HG03095 (cell line): ENCODE data around the gene KRT31.
"Not testable (repeated sequence)": the region's sequence is repeated elsewhere in the genome, so short reads cannot be mapped to it uniquely, and the experiment has no call there.

Experiments used
- ATAC-seq: cut with Tn5 transposase; IDR thresholded peaks from one replicate; pipeline ENCODE4 v1.9.1; 2021; ENCODE audit warnings: moderate library complexity; ENCODE audit not compliant: unreplicated experiment

Gene KRT31

GRCh38 chr17:41396996-41397660 lies at the start of gene KRT31:
KRT31 (minus strand) TSS chr17:41397608; CDS start chr17:41397539, 69 bp downstream.
- ATAC-seq: no peak

GRCh38 chr17:41446806-41447205 lies 49.4 kb upstream of the KRT31 start:
- ATAC-seq: no peak

- ATAC-seq: no peak
These were observed 47.2 kb upstream of the KRT31 start for GRCh38 chr17:41444640-41445039.

- no peak for ATAC-seq
These were observed 46.8 kb upstream of the KRT31 start for GRCh38 chr17:41444186-41444585.

- ATAC-seq: no peak
These were observed 45.3 kb upstream of the KRT31 start for GRCh38 chr17:41442739-41443138.

- no peak for ATAC-seq
These were observed 43.2 kb upstream of the KRT31 start, which contains the start of gene KRT38 for GRCh38 chr17:41440531-41441033. KRT38 (minus strand) TSS chr17:41440983; CDS start chr17:41440921, 62 bp downstream.

DNA sequence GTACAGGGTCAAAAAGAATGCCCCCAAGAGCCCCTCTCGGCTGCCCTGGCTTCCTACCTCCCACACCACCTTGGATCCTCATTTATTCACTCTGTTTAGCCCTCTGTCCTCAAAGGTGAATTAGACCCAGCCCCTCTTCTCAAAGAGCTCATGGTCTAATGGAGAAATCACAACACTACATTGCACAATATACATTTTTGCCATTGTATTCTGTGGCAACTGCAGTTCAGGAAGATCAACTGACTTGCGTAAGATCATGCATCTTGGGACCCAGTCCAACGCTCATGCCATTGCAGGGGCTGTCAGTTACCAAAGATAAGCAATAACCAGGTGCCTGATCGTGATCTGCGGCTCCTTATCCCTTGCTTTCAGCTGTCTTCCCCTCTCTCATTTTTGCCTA lies 42.0 kb upstream of the KRT31 start:
- no peak for ATAC-seq

DNA sequence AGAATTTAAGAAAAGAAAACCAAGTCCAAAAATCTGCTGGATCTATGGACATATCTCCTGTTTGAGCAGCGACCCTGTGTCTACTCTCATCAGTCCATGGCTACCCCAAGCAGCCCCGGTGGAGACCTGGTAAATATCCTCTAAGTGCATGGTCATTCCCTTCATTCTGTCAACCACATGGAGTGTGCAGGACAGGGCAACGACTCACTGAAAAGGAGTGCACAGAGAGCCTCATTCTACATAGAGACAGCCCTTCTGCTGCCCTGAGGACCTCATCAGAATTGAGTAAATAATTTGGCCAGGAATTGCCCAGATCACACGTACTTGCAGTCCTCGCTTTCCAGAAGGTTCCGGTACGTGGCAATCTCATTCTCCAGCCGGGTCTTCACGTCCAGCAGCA lies 40.4 kb upstream of the KRT31 start:
- no peak for ATAC-seq

DNA sequence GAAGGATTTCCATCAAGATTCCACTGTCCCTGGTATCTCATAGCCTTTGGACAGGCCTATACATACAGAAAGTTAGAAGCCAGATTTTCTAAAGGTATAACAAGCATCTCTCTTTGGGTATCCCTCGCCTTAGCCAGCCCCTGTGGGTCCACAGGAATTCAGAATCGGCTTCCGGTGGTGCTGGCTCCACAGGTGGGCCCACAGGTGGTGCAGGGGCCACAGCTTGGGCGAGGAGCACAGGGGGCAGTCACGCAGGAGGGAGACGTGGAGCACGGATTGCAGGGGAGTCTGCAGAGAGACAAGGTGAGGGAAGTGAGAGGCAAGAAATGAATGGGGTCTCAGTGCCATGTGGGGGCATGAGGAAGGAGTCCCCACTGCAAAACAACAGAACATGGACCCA lies 39.8 kb upstream of the KRT31 start:
- no peak for ATAC-seq

- no peak for ATAC-seq
These were observed 37.0 kb upstream of the KRT31 start for GRCh38 chr17:41434415-41434814.

GRCh38 chr17:41434005-41434404 lies 36.6 kb upstream of the KRT31 start:
- no peak for ATAC-seq

DNA sequence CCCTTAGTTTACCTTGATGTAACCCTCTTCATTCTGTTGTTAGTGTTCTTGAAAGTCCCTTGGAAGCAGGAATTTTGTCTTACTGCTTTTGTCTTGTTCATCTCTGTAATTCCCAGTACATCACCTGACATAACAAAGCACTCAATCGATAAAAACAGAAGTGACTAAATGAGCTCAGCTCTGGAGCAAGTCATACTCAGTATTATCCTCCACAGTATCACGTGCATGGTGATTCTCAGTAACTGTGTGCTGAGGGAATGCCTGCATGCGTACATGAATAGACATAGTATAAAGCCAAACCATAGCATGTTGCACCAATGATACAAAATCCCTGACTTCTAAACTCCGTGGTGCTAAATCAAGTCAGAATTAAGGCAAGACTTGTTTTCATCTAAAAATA lies 36.2 kb upstream of the KRT31 start:
- no peak for ATAC-seq

GRCh38 chr17:41430376-41430775 lies 33.0 kb upstream of the KRT31 start:
- not testable (repeated sequence) for ATAC-seq

DNA sequence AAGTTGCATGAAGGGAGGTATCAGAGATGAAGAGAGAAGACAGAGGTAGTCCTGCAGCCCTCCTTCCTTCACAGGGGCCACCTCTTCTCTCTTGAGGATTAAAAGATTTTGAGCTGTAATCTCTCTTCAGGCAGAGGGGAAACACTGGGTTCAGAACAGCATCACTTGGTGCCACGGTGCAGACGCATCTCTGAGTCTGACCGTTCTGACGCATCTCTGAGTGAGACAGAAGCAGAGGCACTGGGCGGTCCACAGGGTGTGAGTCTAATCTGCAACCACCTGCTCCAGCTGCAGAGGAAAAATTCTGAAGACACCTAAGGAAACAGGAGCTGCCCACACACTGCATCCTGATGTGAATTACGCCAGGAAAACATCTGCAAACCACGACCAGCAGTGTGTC lies 32.3 kb upstream of the KRT31 start:
- ATAC-seq: no peak

GRCh38 chr17:41428591-41429291 lies 31.3 kb upstream of the KRT31 start:
- no peak for ATAC-seq

GRCh38 chr17:41424111-41424635 lies 26.8 kb upstream of the KRT31 start, which contains the start of gene KRT37:
KRT37 (minus strand) TSS chr17:41424585; CDS start chr17:41424523, 62 bp downstream.
- no peak for ATAC-seq

GRCh38 chr17:41422586-41422985 lies 25.2 kb upstream of the KRT31 start:
- not testable (repeated sequence) for ATAC-seq

DNA sequence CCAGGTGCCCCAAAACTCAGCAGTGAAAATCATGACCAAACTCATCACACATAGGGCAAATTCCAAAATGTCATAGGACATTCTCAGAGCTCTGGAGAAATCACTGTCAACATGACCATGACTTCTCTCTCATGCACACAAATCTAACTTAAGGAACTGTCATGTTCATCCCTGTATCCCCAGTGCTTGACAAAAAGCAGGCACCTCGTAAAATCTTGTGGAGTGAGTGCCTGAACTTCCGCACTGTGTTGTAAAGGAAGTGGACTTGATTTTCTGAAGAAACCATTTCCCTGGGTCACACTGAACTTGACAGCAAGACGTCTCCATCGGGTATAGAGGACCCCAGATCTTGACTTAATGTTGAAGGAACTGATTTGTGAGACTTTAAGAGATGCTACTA lies 24.2 kb upstream of the KRT31 start:
- no peak for ATAC-seq

DNA sequence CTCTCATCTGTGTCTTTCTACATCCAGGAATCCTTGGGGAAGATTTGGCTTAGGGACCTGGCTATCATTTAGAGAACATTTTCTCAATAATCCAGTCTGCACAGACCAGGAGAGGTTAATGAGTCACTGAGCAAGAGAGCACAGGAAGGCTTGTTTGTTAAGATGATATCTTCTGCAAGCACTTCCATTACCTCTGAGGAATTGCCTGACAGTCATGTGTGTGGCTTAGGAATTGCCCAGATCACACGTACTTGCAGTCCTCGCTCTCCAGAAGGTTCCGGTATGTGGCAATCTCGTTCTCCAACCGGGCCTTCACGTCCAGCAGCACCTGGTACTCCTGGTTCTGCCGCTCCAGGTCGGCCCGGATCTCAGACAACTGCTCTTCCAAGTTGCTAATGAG lies 23.7 kb upstream of the KRT31 start:
- no peak for ATAC-seq

GRCh38 chr17:41420134-41420533 lies 22.7 kb upstream of the KRT31 start:
- ATAC-seq: no peak

GRCh38 chr17:41419716-41420115 lies 22.3 kb upstream of the KRT31 start:
- no peak for ATAC-seq
